GM12878 (cell line): ENCODE results near the gene CPB2. TPM values are rescaled to one million over a fixed set of nuclear protein-coding genes. Genes with fewer than 3 reads are reported as not detected.

Source experiments
- ATAC-seq: fragments of 200-7000 bp; cut with Tn5 transposase; 3 replicates; pipeline ENCODE4 v1.9.1; 2020; ENCODE audit warnings: mild to moderate bottlenecking, moderate library complexity
- BruUV-seq: library from RNA; stranded (reverse); fragments of 400-500 nt; replicated peaks from 2 replicates; lab custom pipeline; 2021; lab: Mats Ljungman, UMichigan
- CTCF ChIA-PET: fragments of 300-600 bp; sonication (Branson Sonifier 250); formaldehyde crosslinking; extraction: SDS; loops from one replicate; lab custom pipeline; 2021; ENCODE audit warnings: inconsistent platforms; lab: Yijun Ruan, JAX
- POLR2A ChIA-PET: fragments of 350-600 bp; formaldehyde crosslinking; extraction: SDS; loops from one replicate; lab custom pipeline; 2021; ENCODE audit warnings: inconsistent platforms; lab: Charles Lee
- RAD21 ChIA-PET: fragments of 300-600 bp; sonication (Branson Sonifier 250); formaldehyde crosslinking; loops from one replicate; lab custom pipeline; 2023; ENCODE audit warnings: antibody characterized with exemption; ENCODE audit not compliant: unreplicated experiment; lab: Charles Lee
- SMC1A ChIA-PET: fragments of 300-600 bp; sonication (Branson Sonifier 250); formaldehyde crosslinking; loops from one replicate; lab custom pipeline; 2023; ENCODE audit not compliant: unreplicated experiment, uncharacterized antibody; lab: Charles Lee
- DNase-seq: peaks from one replicate; pipeline ENCODE4 v3.0.0-alpha.2; 2011; ENCODE audit warnings: low read depth, low spot score
- FAIRE-seq: peaks from 3 replicates; lab custom pipeline; 2011; peaks lifted over from hg19 to GRCh38; lab: Jason Lieb, UNC
- H2AFZ ChIP-seq: 2 replicates; pipeline ENCODE4 v1.6.0; 2011; ENCODE audit warnings: low read depth, low read length, control low read depth; ENCODE audit not compliant: control insufficient read depth
- H3K27ac ChIP-seq: 2 replicates; pipeline ENCODE4 v1.5.1; 2011; ENCODE audit warnings: control low read depth; ENCODE audit not compliant: control insufficient read depth, insufficient read depth
- H3K27me3 ChIP-seq, 2 experiments: replicated peaks in 1 of 2; 2 replicates each; pipeline versions ENCODE4 v1.6.0 to v1.6.1; 2011; ENCODE audit warnings: low read length in 1 of 2; ENCODE audit not compliant: control insufficient read depth in 2 of 2, insufficient read depth in 2 of 2
- H3K36me3 ChIP-seq, 2 experiments: 2 replicates each; pipeline ENCODE4 v1.5.1; 2011; ENCODE audit warnings: low read length in 1 of 2; ENCODE audit not compliant: control insufficient read depth in 2 of 2, insufficient read depth in 2 of 2
- H3K4me1 ChIP-seq: 2 replicates; pipeline ENCODE4 v1.6.1; 2011; ENCODE audit warnings: mild to moderate bottlenecking, low read length, moderate library complexity, mixed read lengths; ENCODE audit not compliant: control insufficient read depth, insufficient read depth
- H3K4me2 ChIP-seq: 2 replicates; pipeline ENCODE4 v1.6.0; 2011; ENCODE audit warnings: control low read depth; ENCODE audit not compliant: control insufficient read depth, insufficient read depth
- H3K4me3 ChIP-seq: fragments of 200-600 bp; sonication (generic); 2 replicates; pipeline ENCODE4 v1.5.1; 2016
- H3K79me2 ChIP-seq: 2 replicates; pipeline ENCODE4 v1.6.0; 2011; ENCODE audit warnings: low read length; ENCODE audit not compliant: control insufficient read depth, insufficient read depth
- H3K9ac ChIP-seq: 2 replicates; pipeline ENCODE4 v1.8.0; 2011; ENCODE audit warnings: low read length, control low read depth, mixed read lengths; ENCODE audit not compliant: control insufficient read depth, insufficient read depth
- H3K9me3 ChIP-seq: replicated peaks from 3 replicates; pipeline ENCODE4 v1.5.1; 2011; ENCODE audit warnings: mild to moderate bottlenecking, low read length; ENCODE audit not compliant: control insufficient read depth, insufficient read depth
- H4K20me1 ChIP-seq: 2 replicates; pipeline ENCODE4 v1.6.0; 2011; ENCODE audit not compliant: control insufficient read depth, insufficient read depth
- CBX5 ChIP-seq: sonication (generic); IDR thresholded peaks from 2 replicates; pipeline ENCODE4 v1.6.1; 2016; ENCODE audit warnings: low read depth, moderate library complexity, mild to moderate bottlenecking, inconsistent platforms
- HDAC2 ChIP-seq: fragments of 200-600 bp; sonication (generic); IDR thresholded peaks from 2 replicates; pipeline ENCODE4 v1.6.1; 2017
- MTA3 ChIP-seq: IDR thresholded peaks from 2 replicates; pipeline ENCODE4 v1.6.1; 2012; ENCODE audit warnings: low read length, inconsistent platforms, borderline replicate concordance
- PML ChIP-seq: IDR thresholded peaks from 2 replicates; pipeline ENCODE4 v1.6.1; 2012; ENCODE audit warnings: low read length, inconsistent platforms
- POLR2AphosphoS5 ChIP-seq: IDR thresholded peaks from 2 replicates; pipeline ENCODE4 v1.6.1; 2011; ENCODE audit warnings: mild to moderate bottlenecking, low read length, inconsistent platforms
- POU2F2 ChIP-seq: IDR thresholded peaks from 3 replicates; pipeline ENCODE4 v1.6.1; 2011; ENCODE audit warnings: low read depth, mild to moderate bottlenecking, low read length, borderline replicate concordance
- RB1 ChIP-seq: fragments of 450-650 bp; formaldehyde crosslinking; IDR thresholded peaks from 2 replicates; pipeline ENCODE4 v1.6.1; 2017; ENCODE audit warnings: mild to moderate bottlenecking, borderline replicate concordance
- SMC3 ChIP-seq: IDR thresholded peaks from 2 replicates; pipeline ENCODE4 v1.6.1; 2011; ENCODE audit warnings: low read length, improper control_type of control experiment, borderline replicate concordance
- SUPT20H ChIP-seq: IDR thresholded peaks from 2 replicates; pipeline ENCODE4 v1.6.1; 2011; ENCODE audit warnings: low read depth, mild to moderate bottlenecking, low read length, moderate library complexity, borderline replicate concordance; ENCODE audit not compliant: control insufficient read depth
- TAF1 ChIP-seq: IDR thresholded peaks from 2 replicates; pipeline ENCODE4 v1.6.1; 2011; ENCODE audit warnings: mild to moderate bottlenecking, low read depth, low read length, borderline replicate concordance
- ZNF622 ChIP-seq: fragments of 450-650 bp; IDR thresholded peaks from 2 replicates; pipeline ENCODE4 v1.6.1; 2017; ENCODE audit warnings: mild to moderate bottlenecking, inconsistent platforms
- WGBS: methylation state at CpG from one replicate; pipeline ENCODE4 v1.1.6; 2016; ENCODE audit warnings: low lambda C conversion rate; ENCODE audit not compliant: insufficient replicate concordance, insufficient coverage; ENCODE audit errors: missing lambda C conversion rate; 5-methylcytosine and 5-hydroxymethylcytosine counted together
- in situ Hi-C: fragments of 300-500 bp; cut with MboI; formaldehyde crosslinking; loops from 9 replicates; pipeline ENCODE4 v1.14.3; 2018; ENCODE audit warnings: mixed read lengths
- intact Hi-C: fragments of 100-400 bp; cut with micrococcal nuclease; formaldehyde crosslinking; loops from one replicate; pipeline ENCODE4 v1.14.2; 2022; ENCODE audit not compliant: unreplicated experiment
- polyA plus RNA-seq, 11 experiments: library from polyadenylated mRNA; depleted of rRNA in 4 of 11; unstranded in 6 of 11; stranded (reverse) in 5 of 11; fragments of >200 nt; fragmentation: Nextera tagmentation in 4 of 11; fragmentation: Illumina TruSeq in 1 of 11; extraction: Ambion mirVana in 4 of 11; extraction: Trizol in 1 of 11; gene quantifications; 1 replicate in 1 of 11; 2 replicates in 10 of 11; pipeline versions ENCODE4 v1.2.1 to v1.2.3, GENCODE V29; 2011 to 2016; ENCODE audit warnings: inconsistent platforms in 2 of 11, missing spikeins in 2 of 11, low read depth in 1 of 11
- total RNA-seq, 4 experiments: library from RNA; depleted of rRNA in 3 of 4; stranded (reverse); fragments of >200 nt in 3 of 4; fragmentation: Illumina TruSeq in 1 of 4; extraction: Trizol in 1 of 4; gene quantifications; 2 replicates each; pipeline versions ENCODE4 v1.2.1 to v1.2.3, GENCODE V29; 2013 to 2021
- TF ChIP-seq, protein P1 (sequence below): fragments of 150-350 bp; IDR thresholded peaks from 2 replicates; pipeline ENCODE4 v1.6.1; 2014; ENCODE audit warnings: mild to moderate bottlenecking, low read depth, low read length

CPB2 gene
- total and polyA plus RNA-seq, 10 of the 15 experiments (the other 5 are each of a cell fraction or from before 2014, with no cell fraction given), result 0.05 to 0.87 (median 0.13) TPM; not detected in 3

DNA sequence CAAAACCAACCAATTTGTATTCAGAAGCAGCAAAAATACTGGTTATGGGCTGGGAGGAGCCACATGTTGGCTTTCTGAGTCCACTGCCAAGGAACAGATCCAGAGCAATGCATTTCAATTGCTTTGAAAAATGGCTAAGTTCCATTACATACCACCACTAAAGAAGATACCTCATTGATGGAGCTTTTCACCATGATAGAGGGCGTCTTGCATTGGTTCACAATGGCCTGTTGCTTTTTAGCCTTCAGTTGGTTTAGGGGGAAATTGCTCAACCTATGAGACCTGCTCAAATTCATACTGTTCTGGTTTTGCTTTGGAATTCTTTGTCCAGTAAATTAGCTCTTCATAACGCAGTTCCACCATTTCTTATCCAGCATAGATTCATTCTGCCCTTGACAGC, 21.2 kb upstream of the CPB2 start:
- FAIRE-seq (no peak), DNase-seq (no peak), ATAC-seq (no peak)
- no peak overlapping the region for H3K4me3 ChIP-seq
- peaks cover 27 to 29% of the 10 kb centered on the region in 2 experiments for H3K36me3 ChIP-seq
- no peaks in the 10 kb centered on the region for H3K9me3 ChIP-seq
- BruUV-seq, result TSS peak; percentile 80
- POLR2A ChIA-PET, result interaction anchor here (0.5 to 0.9 kb wide), 4 partner anchors 34 to 709 kb away, joined by 3 to 5 read pairs (median 3); no protein-coding TSS in a partner anchor
- H3K79me2 ChIP-seq, result no peaks in the 10 kb centered on the region
- RAD21 ChIA-PET, result interaction anchor here (0.9 to 3.2 kb wide), 8 partner anchors 10 to 319 kb away, joined by 3 to 15 read pairs (median 4); partner anchors contain the start of gene LCP1
- intact Hi-C loops (loop anchor here (5.0 kb wide), 2 partner anchors 74 to 499 kb away; partner anchors contain the start of gene ZC3H13), in situ Hi-C loops (no loop called here)
- H3K9ac ChIP-seq, result no peak overlapping the region
- no peak overlapping the region for H3K4me2 ChIP-seq
- H3K27me3 ChIP-seq, result no peaks in the 10 kb centered on the region
- TF ChIP-seq ZNF622 (no peak), PML (peak; percentile 0; the same call in 1 of the 2 replicates), POLR2AphosphoS5 (peak; percentile 53)
- WGBS, result 50% methylated on average over 2 of the region's 2 CpGs
- CTCF ChIA-PET, result interaction anchor here (0.6 to 4.9 kb wide), 29 partner anchors 8 to 503 kb away, joined by 3 to 25 read pairs (median 4); no protein-coding TSS in a partner anchor
- H3K4me1 ChIP-seq, result no peaks in the 10 kb centered on the region
- H3K27ac ChIP-seq, result no peak overlapping the region
- no peak overlapping the region for H2AFZ ChIP-seq
- SMC1A ChIA-PET, result interaction anchor here (0.5 to 1.9 kb wide), 21 partner anchors 9 to 318 kb away, joined by 3 to 9 read pairs (median 3); partner anchors contain the start of gene LCP1
- no peaks in the 10 kb centered on the region for H4K20me1 ChIP-seq

DNA sequence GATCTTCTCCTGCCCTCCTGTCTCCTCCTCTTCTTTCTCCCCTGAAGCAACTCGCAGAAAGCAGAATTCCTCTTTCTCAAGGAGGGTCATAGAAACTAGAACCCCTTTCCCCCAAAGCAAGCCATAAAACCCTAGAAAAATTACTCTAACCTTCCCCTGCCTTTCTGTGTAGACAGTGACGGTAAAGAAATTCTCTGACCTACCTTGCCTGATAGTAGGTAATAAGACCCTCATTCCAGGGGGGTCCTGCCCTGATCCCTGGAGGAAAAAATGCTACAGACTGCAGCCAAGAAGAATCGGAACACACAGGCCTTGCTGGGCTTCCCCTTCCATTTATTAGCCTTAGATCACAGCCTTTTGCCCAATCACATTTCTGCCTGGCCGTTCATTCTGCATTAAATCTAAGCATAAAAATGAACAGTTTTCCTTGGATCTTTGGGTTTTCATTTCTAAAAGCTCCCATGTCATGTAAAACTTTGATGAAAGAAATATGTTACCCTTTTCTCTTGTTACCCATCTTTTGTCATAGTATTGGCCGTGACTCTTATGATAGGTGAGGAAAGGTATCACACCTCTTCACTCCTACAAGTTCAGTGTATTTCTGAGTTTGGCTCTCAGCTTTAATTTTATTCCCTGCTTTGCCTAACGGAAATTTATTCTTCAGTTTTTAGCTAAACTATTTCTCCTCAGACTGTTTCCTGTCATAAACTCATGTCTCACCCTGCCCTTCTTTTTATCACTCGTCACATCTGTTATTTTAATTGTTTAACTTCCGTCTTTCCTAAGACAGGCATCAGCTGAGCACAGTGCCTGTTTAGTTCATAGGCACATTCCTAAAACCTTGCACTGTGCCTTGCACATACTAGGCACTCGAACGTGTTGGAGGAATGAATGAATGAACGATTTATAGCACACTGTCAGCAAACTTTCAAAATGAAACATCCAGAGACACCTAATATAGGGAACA, 20.4 kb upstream of the CPB2 start:
- WGBS, result 35% methylated on average over 11 of the region's 11 CpGs
- FAIRE-seq, result no peak
- no peaks in the 10 kb centered on the region for H3K4me1 ChIP-seq
- H3K4me2 ChIP-seq, result no peak overlapping the region
- no peak for DNase-seq
- BruUV-seq, result no TSS peak
- CTCF ChIA-PET, result interaction anchor here (0.8 to 4.9 kb wide), 11 partner anchors 14 to 420 kb away, joined by 3 to 25 read pairs (median 7); no protein-coding TSS in a partner anchor
- H3K4me3 ChIP-seq, result no peak overlapping the region
- H3K27me3 ChIP-seq, result no peaks in the 10 kb centered on the region
- ATAC-seq, result peak; percentile 11
- no peaks in the 10 kb centered on the region for H3K9me3 ChIP-seq
- H3K9ac ChIP-seq, result no peak overlapping the region
- RAD21 ChIA-PET, result interaction anchor here (0.6 to 3.2 kb wide), 5 partner anchors 37 to 441 kb away, joined by 3 to 15 read pairs (median 4); no protein-coding TSS in a partner anchor
- SMC1A ChIA-PET, result interaction anchor here (0.5 to 1.9 kb wide), 10 partner anchors 10 to 171 kb away, joined by 3 to 8 read pairs (median 5); no protein-coding TSS in a partner anchor
- peaks cover 19 to 25% of the 10 kb centered on the region in 2 experiments for H3K36me3 ChIP-seq
- intact Hi-C loops (loop anchor here (1.0 to 5.0 kb wide), 4 partner anchors 53 to 498 kb away; partner anchors contain the start of gene ZC3H13), in situ Hi-C loops (no loop called here)
- no peak overlapping the region for H3K27ac ChIP-seq
- POLR2A ChIA-PET, result interaction anchor here (0.5 kb wide), 1 partner anchor 461 kb away, joined by 3 read pairs; no protein-coding TSS in a partner anchor
- no peaks in the 10 kb centered on the region for H3K79me2 ChIP-seq
- no peaks in the 10 kb centered on the region for H4K20me1 ChIP-seq
- no peak overlapping the region for H2AFZ ChIP-seq
- TF ChIP-seq POLR2AphosphoS5 (peak; percentile 80; the same call in 1 of the 2 replicates), CBX5 (0 out of 2 replicates have a peak, but pooled peaks have one; percentile 6), MTA3 (peak; percentile 98), TAF1 (0 out of 2 replicates have a peak, but pooled peaks have one; percentile 12), POU2F2 (peak; percentile 20; the same call in 2 of the 3 replicates), PML (peak; percentile 91), HDAC2 (no peak), SMC3 (no peak), RB1 (no peak), SUPT20H (no peak)
- TF ChIP-seq, protein P1, sequence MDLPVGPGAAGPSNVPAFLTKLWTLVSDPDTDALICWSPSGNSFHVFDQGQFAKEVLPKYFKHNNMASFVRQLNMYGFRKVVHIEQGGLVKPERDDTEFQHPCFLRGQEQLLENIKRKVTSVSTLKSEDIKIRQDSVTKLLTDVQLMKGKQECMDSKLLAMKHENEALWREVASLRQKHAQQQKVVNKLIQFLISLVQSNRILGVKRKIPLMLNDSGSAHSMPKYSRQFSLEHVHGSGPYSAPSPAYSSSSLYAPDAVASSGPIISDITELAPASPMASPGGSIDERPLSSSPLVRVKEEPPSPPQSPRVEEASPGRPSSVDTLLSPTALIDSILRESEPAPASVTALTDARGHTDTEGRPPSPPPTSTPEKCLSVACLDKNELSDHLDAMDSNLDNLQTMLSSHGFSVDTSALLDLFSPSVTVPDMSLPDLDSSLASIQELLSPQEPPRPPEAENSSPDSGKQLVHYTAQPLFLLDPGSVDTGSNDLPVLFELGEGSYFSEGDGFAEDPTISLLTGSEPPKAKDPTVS, result no peak
